ELR (cell line): ENCODE data around the gene CDC73.
A peak's percentile ranks its signal among the peaks of the same experiment; 100 is the strongest.
"Not testable (repeated sequence)": the region's sequence is repeated elsewhere in the genome, so short reads cannot be mapped to it uniquely, and the experiment has no call there.

Experiments used
- DNase-seq: peaks from one replicate; pipeline ENCODE4 v3.0.0-alpha.2; 2015; ENCODE audit warnings: low read depth

CDC73 gene

DNA sequence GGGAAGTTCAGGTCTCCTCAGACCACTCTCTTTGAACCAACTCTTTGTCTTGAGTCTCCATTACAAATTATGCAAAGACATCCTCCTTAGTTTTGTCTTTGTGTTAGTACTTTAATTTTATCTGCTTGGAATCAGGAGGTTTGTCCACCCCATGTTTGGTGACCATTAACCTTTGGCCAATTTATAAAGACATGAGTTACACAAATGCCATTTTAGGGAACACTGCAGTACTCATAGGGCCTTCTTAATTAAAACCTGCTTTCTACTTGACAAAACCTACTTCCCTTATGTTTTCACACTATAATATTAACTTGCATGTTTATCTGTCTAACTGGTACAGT is 7.9 kb upstream of the CDC73 start:
- DNase-seq, result no peak

GRCh38 chr1:193114485-193115095 is 7.2 kb upstream of the CDC73 start:
- DNase-seq, result no peak

DNA sequence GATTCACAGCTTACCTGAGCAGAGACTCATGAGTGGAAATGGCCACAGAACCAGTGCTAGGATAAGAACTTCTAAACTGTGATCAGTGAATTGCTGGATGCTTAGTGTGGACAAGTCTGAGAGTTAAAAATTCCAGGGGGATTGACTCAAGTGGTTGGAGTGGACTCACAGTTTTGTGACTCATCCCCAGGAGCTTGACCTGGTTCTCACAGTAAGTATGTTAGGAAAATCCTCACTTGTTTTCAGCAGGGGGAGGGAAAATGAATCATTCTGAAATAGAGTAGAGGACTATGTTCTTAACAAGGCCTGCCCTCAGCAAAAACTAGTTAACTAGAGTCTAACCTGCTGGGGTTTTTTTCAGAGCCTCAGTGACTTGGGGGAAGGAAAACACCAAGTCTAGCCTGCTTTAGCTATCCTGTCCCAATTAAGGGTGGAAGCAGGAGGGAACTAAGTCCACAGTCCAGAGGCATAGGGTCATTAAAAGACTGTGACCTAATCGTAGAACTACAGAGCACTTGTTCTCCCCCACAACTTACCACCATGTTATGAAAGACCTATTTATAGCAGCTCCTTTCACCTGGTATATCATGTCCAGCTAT is 6.1 kb upstream of the CDC73 start:
- peak; percentile 100 for DNase-seq

DNA sequence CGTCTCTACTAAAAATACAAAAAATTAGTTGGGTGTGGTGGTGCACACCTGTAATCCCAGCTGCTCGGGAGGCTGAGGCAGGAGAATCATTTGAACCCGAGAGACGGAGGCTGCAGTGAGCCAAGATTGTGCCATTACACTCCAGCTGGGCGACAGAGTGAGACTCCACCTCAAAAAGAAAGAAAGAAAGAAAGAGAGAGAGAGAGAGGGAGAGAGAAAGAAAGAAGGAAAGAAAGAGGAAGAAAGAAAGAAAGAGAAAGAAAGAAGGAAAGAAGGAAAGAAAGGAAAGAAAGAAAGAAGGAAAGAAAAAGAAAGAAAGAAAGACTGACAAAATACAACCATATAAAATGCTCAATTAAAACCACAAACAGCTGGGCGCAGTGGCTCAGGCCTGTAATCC is 4.7 kb upstream of the CDC73 start:
- not testable (repeated sequence) for DNase-seq

- DNase-seq, result no peak
Observed at GRCh38 chr1:193118194-193118593, 3.6 kb upstream of the CDC73 start.

GRCh38 chr1:193118803-193119730 is 2.8 kb upstream of the CDC73 start:
- no peak for DNase-seq

DNA sequence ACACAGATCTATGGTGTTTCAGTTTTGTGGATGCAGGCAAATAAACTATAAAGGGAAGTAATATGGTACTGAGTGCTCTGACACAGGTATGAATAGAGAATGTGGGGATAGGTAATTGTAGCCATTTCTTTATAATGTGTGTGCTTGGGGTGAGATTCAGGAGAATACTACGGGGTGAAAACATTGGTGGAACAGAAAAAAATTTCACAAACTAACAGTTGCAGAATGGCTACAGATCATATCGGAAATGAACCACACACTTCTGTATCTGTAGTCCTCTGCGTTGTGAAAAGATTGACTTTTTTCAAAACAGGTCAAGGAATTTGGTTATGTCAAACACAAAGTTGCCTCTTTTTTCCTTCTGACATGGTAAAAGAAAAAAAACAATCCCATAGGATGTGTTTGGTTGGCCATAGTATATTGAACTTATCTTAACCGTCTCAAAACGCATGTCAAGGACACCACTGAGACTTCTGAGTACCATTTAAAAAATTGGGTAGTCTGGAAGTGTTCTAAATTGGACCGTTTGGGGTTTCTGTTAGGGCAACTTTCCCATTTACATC is 1.1 kb upstream of the CDC73 start:
- no peak for DNase-seq

DNA sequence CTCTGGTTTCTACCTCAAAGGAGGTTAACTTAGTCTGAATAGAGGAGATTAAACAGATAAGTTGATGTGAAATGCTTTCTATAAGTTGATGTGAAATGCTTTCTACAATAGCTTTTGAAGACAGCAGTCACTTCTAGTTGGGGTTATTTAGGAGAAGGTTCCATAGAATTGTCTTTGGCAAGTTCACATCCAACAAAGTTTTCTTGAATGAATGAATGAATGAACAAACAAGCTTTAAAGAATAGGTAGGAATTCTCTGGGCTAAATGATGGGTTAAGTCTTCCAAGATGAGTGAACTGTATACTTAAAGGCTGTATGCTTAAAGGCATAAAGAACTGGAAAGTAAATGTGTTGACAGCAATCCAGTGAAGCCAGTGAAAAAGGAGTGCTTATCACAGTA is 1.9 kb downstream of the CDC73 start:
- DNase-seq, result no peak

DNA sequence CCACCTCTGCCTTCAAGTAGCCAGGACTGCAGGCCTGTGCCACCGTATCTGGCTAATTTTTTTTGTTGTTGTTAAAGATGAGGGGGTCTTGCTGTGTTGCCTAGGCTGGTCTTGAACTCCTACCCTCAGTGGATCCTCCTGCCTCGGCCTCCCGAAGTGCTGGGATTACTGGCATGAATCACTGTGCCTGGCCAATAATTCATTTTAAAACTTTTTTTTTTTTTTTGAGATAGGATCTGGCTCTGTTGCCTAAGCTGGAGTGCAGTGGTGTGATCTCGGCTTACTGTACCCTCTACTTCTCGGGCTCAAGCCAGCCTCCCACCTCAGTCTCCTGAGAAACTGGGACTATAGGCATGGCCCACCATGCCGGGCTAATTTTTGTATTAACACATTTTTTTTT is 3.5 kb downstream of the CDC73 start:
- no peak for DNase-seq

DNA sequence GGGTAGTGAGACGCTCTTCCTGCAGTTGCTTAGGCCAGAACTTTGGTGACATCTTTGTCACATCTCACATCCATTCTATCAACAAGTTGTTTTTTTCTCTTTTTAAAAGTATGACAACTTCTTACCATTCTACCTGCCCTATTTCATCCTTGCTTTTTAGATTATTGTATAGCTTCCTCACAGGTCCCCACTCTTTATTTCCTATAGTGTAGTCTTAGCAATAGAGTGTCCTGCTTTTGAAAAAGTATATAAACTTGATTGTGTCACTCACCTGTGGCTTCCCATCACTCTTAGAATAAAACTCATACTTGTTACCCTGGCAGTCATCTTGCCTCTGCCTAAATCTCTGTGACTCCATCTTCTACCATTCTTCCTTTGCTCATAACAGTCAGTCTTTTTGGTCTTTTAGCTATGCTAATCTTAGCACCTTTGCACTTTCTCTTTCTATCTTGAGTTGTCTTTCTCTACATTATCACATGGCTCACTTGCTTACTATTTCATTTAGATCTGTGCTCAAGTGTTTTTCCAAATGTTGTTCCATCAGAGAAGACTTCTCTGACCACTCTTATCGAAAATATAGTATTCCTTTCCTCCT is 9.5 kb downstream of the CDC73 start:
- DNase-seq, result no peak

GRCh38 chr1:193140254-193140653 is 18.4 kb downstream of the CDC73 start:
- no peak for DNase-seq

DNA sequence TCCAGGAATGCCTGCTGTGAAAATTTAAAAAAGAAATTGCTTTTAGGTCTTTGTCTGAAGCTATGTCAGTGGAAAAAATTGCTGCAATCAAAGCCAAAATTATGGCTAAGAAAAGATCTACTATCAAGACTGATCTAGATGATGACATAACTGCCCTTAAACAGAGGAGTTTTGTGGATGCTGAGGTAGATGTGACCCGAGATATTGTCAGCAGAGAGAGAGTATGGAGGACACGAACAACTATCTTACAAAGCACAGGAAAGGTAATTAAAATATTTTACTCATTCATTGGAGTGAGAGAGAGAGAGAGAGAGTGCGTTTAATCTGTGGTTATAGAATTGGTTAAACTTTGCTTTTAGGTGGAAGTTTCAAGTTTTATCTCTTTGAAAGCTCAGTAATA is 20.0 kb downstream of the CDC73 start:
- DNase-seq, result no peak

GRCh38 chr1:193142409-193142808 is 20.6 kb downstream of the CDC73 start:
- no peak for DNase-seq

GRCh38 chr1:193143285-193143684 is 21.5 kb downstream of the CDC73 start:
- DNase-seq, result peak; percentile 42

- no peak for DNase-seq
Observed at GRCh38 chr1:193144361-193144938, 22.6 kb downstream of the CDC73 start.

DNA sequence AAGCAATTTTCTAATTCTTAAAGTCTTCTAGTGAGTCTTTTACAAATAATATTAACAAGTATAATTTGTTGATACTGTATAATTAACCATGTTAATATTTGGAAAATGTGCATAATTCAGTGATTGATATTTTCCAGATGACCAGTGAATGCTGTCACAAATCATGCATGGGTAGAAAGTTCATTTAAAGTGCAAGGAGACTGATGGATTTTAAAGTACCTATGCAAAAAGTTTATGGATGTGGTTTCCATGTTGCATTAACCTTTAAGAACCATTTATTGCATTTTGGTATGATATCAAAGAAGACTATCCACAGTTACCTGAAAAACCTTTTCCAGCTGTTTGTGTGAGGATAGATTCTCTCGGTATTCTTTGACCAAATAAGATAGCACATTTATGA is 23.2 kb downstream of the CDC73 start:
- DNase-seq, result no peak

DNA sequence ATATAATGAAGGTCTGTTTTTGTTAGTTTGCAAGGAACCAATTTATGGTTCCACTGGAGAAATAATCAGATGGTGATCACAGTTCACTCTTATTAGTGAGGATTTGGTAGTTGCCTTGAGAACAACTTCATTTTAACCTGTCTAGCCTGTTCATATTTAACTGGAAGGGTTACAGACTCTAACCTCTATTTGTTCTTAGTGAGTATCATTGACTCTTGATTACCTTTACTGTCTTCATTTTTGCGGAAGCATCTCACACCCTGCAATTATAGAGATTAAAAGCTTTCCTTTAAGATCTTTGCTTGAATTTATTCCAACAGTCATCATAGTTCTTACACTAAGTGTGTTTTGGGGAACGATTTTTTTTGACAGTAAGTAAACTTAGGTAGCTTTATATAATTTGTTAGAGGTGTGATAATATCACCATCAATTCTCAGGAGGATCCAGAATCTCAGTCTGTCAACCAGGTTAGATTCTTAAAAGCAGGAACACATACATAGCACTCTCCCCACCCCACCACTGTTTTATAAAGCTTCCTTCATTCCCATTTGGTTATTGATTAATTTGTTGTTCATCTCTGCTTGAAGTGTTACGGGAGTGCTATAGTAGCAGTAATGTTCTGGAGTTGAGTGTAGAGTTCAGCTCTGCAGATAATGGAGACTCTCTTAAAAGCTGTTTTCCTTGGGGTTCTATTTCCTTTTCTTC is 34.4 kb downstream of the CDC73 start:
- DNase-seq, result no peak

- DNase-seq, result no peak
Observed at GRCh38 chr1:193156822-193157142, 35.0 kb downstream of the CDC73 start.

- DNase-seq, result no peak
Observed at GRCh38 chr1:193157360-193157759, 35.5 kb downstream of the CDC73 start.

- DNase-seq, result no peak
Observed at GRCh38 chr1:193176113-193176512, 54.3 kb downstream of the CDC73 start.

DNA sequence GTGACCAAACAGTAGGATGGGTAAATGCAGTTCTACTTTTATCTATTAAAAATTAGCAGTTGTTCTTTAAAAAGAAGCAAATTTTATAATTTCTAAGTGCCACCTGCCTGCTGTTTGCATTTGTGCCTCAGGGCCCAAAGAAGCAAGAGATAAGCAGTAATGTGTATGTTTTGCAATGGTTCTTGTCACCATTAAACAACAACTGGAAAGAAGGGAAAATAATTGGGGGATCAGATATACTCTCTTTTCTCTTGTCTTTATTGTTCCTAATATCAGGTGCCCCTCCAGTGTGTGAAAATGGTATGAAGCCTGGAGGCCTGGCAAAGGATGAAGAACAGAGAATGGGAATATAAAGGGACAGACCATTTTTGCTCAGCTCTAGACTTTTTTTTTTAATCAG is 55.0 kb downstream of the CDC73 start:
- DNase-seq, result no peak

GRCh38 chr1:193179094-193179493 is 57.3 kb downstream of the CDC73 start:
- no peak for DNase-seq
